ENCODE results near the gene GNB1L. TPM values are rescaled to one million over a fixed set of nuclear protein-coding genes. Genes with fewer than 3 reads are reported as not detected.

Gene GNB1L
- total RNA-seq, 4 donors from 2014 or later, result 4.8 to 8.7 (median 7.4) TPM

GRCh38 chr22:19744350-19745006 is 110.2 kb downstream of the GNB1L start:
- peaks cover 0 to 8% (median 0%) of the 10 kb centered on the region in 3 donors for H3K4me1 ChIP-seq
- WGBS, 2 donors (ENCODE audit: low coverage in 1 of 2), result 68 to 80% methylated on average over 3 to 10 of the region's 13 CpGs
- ATAC-seq, result no peak

DNA sequence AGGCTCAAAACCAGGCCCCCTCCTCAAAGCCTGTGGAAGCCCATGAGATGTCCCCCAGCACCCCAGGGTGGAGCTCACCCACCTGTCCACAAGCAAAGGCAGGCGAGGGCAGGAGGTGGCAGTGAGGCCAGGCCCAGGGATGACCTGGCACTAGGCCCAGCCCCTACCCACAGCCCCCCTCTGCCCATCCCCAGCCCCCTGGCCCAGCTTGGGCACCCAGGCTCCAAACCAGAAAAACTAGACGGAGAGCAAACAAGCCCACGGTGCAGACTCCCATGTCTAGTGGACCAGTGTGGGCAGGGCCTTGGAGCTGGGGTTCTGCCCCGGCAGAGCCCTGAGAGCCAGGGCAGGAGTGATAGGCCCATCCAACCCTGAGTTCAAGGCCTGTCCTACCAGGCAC is 111.0 kb downstream of the GNB1L start:
- no peaks in the 10 kb centered on the region for H3K36me3 ChIP-seq
- no peak overlapping the region for H3K4me3 ChIP-seq
- ATAC-seq, result no peak
- peaks cover 6% of the 10 kb centered on the region for H3K27me3 ChIP-seq
- no peak overlapping the region for H3K27ac ChIP-seq
- TF ChIP-seq, protein P1, sequence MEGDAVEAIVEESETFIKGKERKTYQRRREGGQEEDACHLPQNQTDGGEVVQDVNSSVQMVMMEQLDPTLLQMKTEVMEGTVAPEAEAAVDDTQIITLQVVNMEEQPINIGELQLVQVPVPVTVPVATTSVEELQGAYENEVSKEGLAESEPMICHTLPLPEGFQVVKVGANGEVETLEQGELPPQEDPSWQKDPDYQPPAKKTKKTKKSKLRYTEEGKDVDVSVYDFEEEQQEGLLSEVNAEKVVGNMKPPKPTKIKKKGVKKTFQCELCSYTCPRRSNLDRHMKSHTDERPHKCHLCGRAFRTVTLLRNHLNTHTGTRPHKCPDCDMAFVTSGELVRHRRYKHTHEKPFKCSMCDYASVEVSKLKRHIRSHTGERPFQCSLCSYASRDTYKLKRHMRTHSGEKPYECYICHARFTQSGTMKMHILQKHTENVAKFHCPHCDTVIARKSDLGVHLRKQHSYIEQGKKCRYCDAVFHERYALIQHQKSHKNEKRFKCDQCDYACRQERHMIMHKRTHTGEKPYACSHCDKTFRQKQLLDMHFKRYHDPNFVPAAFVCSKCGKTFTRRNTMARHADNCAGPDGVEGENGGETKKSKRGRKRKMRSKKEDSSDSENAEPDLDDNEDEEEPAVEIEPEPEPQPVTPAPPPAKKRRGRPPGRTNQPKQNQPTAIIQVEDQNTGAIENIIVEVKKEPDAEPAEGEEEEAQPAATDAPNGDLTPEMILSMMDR (IDR thresholded peaks at IDR 0.05), result no peak
- TF ChIP-seq POLR2A (IDR thresholded peaks at IDR 0.05) (no peak), POLR2AphosphoS5 (IDR thresholded peaks at IDR 0.05) (no peak), EP300 (IDR thresholded peaks at IDR 0.05) (no peak)
- peaks cover 0 to 8% (median 0%) of the 10 kb centered on the region in 3 donors for H3K4me1 ChIP-seq
- H3K9me3 ChIP-seq, result no peaks in the 10 kb centered on the region
- no CpG with 5 or more reads among the region's 4 CpGs for WGBS, 2 donors (ENCODE audit: low coverage in 1 of 2)

More at GRCh38 chr22:19744350-19745006, 110.2 kb downstream of the GNB1L start:
- Histone ChIP-seq H3K27me3 (peaks cover 3% of the 10 kb centered on the region), H3K27ac (no peak overlapping the region), H3K4me3 (no peak overlapping the region), H3K9me3 (no peaks in the 10 kb centered on the region), H3K36me3 (no peaks in the 10 kb centered on the region)
- TF ChIP-seq EP300 (IDR thresholded peaks at IDR 0.05) (no peak), POLR2AphosphoS5 (IDR thresholded peaks at IDR 0.05) (no peak), POLR2A (IDR thresholded peaks at IDR 0.05) (no peak)
- TF ChIP-seq, protein P1 (IDR thresholded peaks at IDR 0.05), result no peak

DNA sequence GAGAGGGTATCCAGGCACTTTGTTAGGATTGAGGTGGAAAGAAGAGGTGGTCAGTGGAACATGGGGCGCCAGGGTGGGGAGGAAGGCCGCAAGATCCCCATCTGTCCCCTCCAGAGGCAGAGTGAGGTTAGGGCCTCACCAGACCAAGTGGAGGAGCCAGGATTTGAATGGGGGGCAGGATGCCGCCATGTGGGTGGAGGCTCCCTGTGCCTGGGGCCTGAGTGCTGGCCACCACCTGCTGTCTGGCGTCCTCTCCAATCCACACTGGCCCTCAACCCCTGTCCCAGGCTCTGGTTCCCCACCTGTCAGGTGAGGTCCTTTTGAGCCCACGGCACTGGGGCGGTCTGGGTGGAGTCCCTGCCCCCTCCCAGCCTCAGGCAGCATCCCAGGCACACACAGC is 111.6 kb downstream of the GNB1L start:
- Histone ChIP-seq H3K27me3 (peaks cover 12% of the 10 kb centered on the region), H3K4me1 (peaks cover 0 to 8% (median 0%) of the 10 kb centered on the region in 3 donors), H3K27ac (no peak overlapping the region), H3K9me3 (no peaks in the 10 kb centered on the region), H3K4me3 (no peak overlapping the region), H3K36me3 (no peaks in the 10 kb centered on the region)
- no peak for TF ChIP-seq POLR2AphosphoS5 (IDR thresholded peaks at IDR 0.05)
- ATAC-seq, result no peak
- no CpG with 5 or more reads among the region's 6 CpGs for WGBS, 2 donors (ENCODE audit: low coverage in 1 of 2)

GRCh38 chr22:19742160-19743066 is 112.3 kb downstream of the GNB1L start:
- Histone ChIP-seq H3K4me1 (peaks cover 0 to 8% (median 0%) of the 10 kb centered on the region in 3 donors), H3K4me3 (no peak overlapping the region), H3K36me3 (no peaks in the 10 kb centered on the region), H3K27ac (no peak overlapping the region), H3K27me3 (peaks cover 18% of the 10 kb centered on the region), H3K9me3 (no peaks in the 10 kb centered on the region)
- WGBS, 2 donors (ENCODE audit: low coverage in 1 of 2), result 100% methylated on average over 1 of the region's 21 CpGs; no CpG with 5 or more reads in 1 of the 2 donors
- no peak for ATAC-seq
- no peak for TF ChIP-seq EP300 (IDR thresholded peaks at IDR 0.05)
- TF ChIP-seq, protein P1 (IDR thresholded peaks at IDR 0.05), result no peak
- TF ChIP-seq POLR2AphosphoS5 (IDR thresholded peaks at IDR 0.05), result no peak
- TF ChIP-seq POLR2A (IDR thresholded peaks at IDR 0.05), result no peak

GRCh38 chr22:19741053-19741452 is 113.6 kb downstream of the GNB1L start:
- no peaks in the 10 kb centered on the region for H3K9me3 ChIP-seq
- peaks cover 0 to 8% (median 0%) of the 10 kb centered on the region in 3 donors for H3K4me1 ChIP-seq
- peaks cover 32% of the 10 kb centered on the region for H3K27me3 ChIP-seq
- no peaks in the 10 kb centered on the region for H3K36me3 ChIP-seq
- H3K27ac ChIP-seq, result no peak overlapping the region
- 67 to 95% methylated on average over 1 to 2 of the region's 7 CpGs for WGBS, 2 donors (ENCODE audit: low coverage in 1 of 2)
- no peak overlapping the region for H3K4me3 ChIP-seq
- no peak for ATAC-seq
- no peak for TF ChIP-seq POLR2AphosphoS5 (IDR thresholded peaks at IDR 0.05)
- TF ChIP-seq, protein P1 (IDR thresholded peaks at IDR 0.05), result no peak

Data from gastroesophageal sphincter (tissue), 4 donors.